ENCODE results near the gene SULT2B1. TPM values are rescaled to one million over a fixed set of nuclear protein-coding genes. Genes with fewer than 3 reads are reported as not detected.
"Not testable (repeated sequence)": the region's sequence is repeated elsewhere in the genome, so short reads cannot be mapped to it uniquely, and the experiment has no call there.

Gene SULT2B1
- total RNA-seq, 2 donors from 2014 or later: 14.6 to 43.0 TPM

DNA sequence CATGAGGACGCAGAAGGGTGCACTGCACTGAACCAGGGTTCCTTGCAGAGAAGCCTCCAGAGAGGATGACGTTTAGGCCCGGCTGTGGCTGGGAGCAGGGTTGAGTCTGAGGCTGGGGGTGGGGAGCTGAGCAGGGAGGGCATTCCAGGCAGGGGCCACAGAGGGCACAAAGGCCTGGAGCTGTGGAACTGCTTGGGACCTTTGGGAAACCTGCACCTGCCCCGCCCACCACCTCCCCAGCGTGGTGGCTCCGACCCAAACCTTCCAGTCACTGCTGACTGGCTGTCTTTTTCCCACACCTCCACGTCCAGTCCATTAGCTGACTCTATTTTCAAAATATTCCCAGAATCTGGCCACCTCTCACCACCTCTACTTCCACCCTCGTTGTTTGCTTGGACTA is 35.4 kb upstream of the SULT2B1 start:
- Histone ChIP-seq H3K36me3 (no peaks in the 10 kb centered on the region), H3K4me1 (replicated peaks) (no peaks in the 10 kb centered on the region), H3K4me3 (no peak overlapping the region), H3K9me3 (no peaks in the 10 kb centered on the region), H3K27me3 (replicated peaks; ENCODE audit: insufficient read depth) (no peaks in the 10 kb centered on the region), H3K27ac (no peak overlapping the region)
- intact Hi-C loops (cut with DNase I): no loop called here
- WGBS: 84% methylated on average over 8 of the region's 8 CpGs
- TF ChIP-seq POLR2AphosphoS5 (IDR thresholded peaks at IDR 0.05) (no peak), POLR2A (IDR thresholded peaks at IDR 0.05) (no peak)
- TF ChIP-seq, protein P1, sequence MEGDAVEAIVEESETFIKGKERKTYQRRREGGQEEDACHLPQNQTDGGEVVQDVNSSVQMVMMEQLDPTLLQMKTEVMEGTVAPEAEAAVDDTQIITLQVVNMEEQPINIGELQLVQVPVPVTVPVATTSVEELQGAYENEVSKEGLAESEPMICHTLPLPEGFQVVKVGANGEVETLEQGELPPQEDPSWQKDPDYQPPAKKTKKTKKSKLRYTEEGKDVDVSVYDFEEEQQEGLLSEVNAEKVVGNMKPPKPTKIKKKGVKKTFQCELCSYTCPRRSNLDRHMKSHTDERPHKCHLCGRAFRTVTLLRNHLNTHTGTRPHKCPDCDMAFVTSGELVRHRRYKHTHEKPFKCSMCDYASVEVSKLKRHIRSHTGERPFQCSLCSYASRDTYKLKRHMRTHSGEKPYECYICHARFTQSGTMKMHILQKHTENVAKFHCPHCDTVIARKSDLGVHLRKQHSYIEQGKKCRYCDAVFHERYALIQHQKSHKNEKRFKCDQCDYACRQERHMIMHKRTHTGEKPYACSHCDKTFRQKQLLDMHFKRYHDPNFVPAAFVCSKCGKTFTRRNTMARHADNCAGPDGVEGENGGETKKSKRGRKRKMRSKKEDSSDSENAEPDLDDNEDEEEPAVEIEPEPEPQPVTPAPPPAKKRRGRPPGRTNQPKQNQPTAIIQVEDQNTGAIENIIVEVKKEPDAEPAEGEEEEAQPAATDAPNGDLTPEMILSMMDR (IDR thresholded peaks at IDR 0.05): no peak
- no peak for DNase-seq (ENCODE audit: low spot score)

DNA sequence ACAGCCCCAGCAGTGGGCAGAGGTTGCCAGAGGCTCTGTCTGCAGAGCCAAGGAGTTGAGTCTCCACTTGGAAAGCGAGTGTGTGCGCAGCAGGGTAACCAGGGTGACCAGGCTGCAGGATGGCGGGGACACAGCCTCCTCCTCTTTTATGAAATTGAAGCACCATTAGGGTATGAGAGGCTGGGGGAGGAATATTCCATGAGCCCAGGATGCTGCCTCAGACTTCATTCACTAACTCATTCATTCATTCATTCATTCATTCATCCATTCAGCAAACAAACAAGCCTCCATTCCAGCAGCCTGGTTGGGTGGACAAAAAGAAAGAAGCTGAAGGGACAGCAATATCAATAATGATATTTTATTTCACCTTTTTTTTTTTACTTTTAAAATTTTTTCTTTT is 33.8 kb upstream of the SULT2B1 start:
- intact Hi-C loops (cut with DNase I): no loop called here
- WGBS: 79% methylated on average over 3 of the region's 3 CpGs
- H3K27ac ChIP-seq: no peak overlapping the region
- H3K4me3 ChIP-seq: no peak overlapping the region
- no peaks in the 10 kb centered on the region for H3K4me1 ChIP-seq (replicated peaks)
- TF ChIP-seq, protein P1 (IDR thresholded peaks at IDR 0.05): no peak
- TF ChIP-seq POLR2AphosphoS5 (IDR thresholded peaks at IDR 0.05) (no peak), POLR2A (IDR thresholded peaks at IDR 0.05) (no peak)
- DNase-seq (ENCODE audit: low spot score): no peak
- no peaks in the 10 kb centered on the region for H3K36me3 ChIP-seq
- no peaks in the 10 kb centered on the region for H3K27me3 ChIP-seq (replicated peaks; ENCODE audit: insufficient read depth)
- no peaks in the 10 kb centered on the region for H3K9me3 ChIP-seq

DNA sequence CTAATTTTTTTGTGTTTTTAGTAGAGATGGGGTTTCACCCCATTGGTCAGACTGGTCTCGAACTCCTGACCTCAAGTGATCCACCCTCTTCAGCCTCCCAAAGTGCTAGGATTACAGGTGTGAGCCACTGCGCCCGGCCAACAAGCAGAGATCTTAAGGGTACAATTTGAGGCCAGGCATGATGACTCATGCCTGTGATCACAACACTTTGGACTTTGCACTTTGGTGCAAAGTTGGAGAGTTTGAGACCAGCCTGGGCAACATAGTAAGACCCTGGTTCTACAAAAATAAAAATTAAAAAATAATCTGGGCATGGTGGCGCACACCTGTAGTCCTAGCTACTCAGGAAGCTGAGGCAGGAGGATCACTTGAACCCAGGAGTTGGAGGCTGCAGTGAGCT is 32.5 kb upstream of the SULT2B1 start:
- H3K27ac ChIP-seq; DNase-seq (ENCODE audit: low spot score); H3K4me3 ChIP-seq; H3K36me3 ChIP-seq; H3K9me3 ChIP-seq; H3K27me3 ChIP-seq (replicated peaks; ENCODE audit: insufficient read depth); H3K4me1 ChIP-seq (replicated peaks); intact Hi-C loops (cut with DNase I): not testable (repeated sequence)
- WGBS: 93% methylated on average over 4 of the region's 4 CpGs

DNA sequence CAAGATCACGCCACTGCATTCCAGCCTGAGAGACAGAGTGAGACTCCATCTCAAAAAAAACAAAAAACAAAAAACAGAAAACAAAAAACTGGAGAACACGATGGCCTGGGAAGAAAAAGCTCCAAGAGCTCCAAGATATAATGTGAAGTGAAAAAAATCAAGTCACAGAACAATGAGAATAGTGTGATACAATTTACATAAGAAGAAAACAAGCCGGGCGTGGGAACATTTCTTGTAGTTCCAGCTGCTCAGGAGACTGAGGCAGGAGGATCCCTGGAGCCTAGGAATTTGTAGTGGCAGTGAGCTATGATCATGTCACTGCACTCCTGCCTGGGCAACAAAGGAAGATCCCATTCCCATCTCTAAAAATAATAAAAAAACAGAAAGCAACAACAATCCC is 31.8 kb upstream of the SULT2B1 start:
- intact Hi-C loops (cut with DNase I): no loop called here
- 73% methylated on average over 4 of the region's 4 CpGs for WGBS

DNA sequence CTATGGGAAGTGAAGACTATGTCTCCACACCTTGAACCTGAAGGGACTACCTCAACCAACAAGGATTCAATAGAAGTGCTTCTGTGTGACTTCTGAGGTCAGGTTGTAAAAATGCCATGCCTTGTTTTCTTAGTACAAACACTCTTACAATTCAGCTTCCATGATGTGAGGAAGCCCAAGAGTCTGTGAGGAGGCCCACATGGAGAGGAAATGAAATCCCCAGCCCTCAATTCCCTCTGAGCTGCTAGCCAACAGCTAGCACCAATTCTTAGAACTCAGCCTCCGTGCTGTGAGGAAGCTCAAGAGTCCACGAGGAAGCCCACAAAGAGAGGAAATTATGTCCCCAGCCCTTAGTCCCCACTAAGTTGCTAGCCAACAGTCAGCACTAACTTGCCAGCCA is 27.8 kb upstream of the SULT2B1 start:
- 88% methylated on average over 2 of the region's 2 CpGs for WGBS
- H3K9me3 ChIP-seq: no peaks in the 10 kb centered on the region
- H3K4me3 ChIP-seq: no peak overlapping the region
- DNase-seq (ENCODE audit: low spot score): no peak
- intact Hi-C loops (cut with DNase I): no loop called here
- H3K36me3 ChIP-seq: no peaks in the 10 kb centered on the region
- TF ChIP-seq, protein P1 (IDR thresholded peaks at IDR 0.05): no peak
- TF ChIP-seq POLR2A (IDR thresholded peaks at IDR 0.05) (no peak), POLR2AphosphoS5 (IDR thresholded peaks at IDR 0.05) (no peak)
- no peak overlapping the region for H3K27ac ChIP-seq
- no peaks in the 10 kb centered on the region for H3K27me3 ChIP-seq (replicated peaks; ENCODE audit: insufficient read depth)
- H3K4me1 ChIP-seq (replicated peaks): no peaks in the 10 kb centered on the region

More for the DNA sequence above, 31.8 kb upstream of the SULT2B1 start:
- TF ChIP-seq POLR2A (IDR thresholded peaks at IDR 0.05) (no peak), POLR2AphosphoS5 (IDR thresholded peaks at IDR 0.05) (no peak)
- TF ChIP-seq, protein P1 (IDR thresholded peaks at IDR 0.05): no peak
- DNase-seq (ENCODE audit: low spot score): no peak
- Histone ChIP-seq H3K27ac (no peak overlapping the region), H3K4me1 (replicated peaks) (no peaks in the 10 kb centered on the region), H3K36me3 (no peaks in the 10 kb centered on the region), H3K27me3 (replicated peaks; ENCODE audit: insufficient read depth) (no peaks in the 10 kb centered on the region), H3K4me3 (no peak overlapping the region), H3K9me3 (no peaks in the 10 kb centered on the region)

Data from prostate gland (tissue), 2 donors.